Epithelial cell of esophagus (primary cell): ENCODE results near the gene KRTAP24-1.

Source experiments
- DNase-seq: peaks from one replicate; pipeline ENCODE4 v3.0.0; 2010; ENCODE audit warnings: low read depth
- H3K4me3 ChIP-seq: 2 replicates; pipeline ENCODE4 v1.5.1; 2011; ENCODE audit warnings: mild to moderate bottlenecking, low read length, control low read depth
- CTCF ChIP-seq: IDR thresholded peaks from 2 replicates; pipeline ENCODE4 v1.5.1; 2011; ENCODE audit warnings: low read depth, mild to moderate bottlenecking, low read length, control low read depth, inconsistent platforms; ENCODE audit not compliant: insufficient read depth; ENCODE audit errors: missing control alignments

KRTAP24-1 gene

GRCh38 chr21:30305136-30305535 lies 22.4 kb upstream of the KRTAP24-1 start:
- no peak overlapping the region for H3K4me3 ChIP-seq
- DNase-seq = no peak
- TF ChIP-seq CTCF = no peak

- no peak within 1 kb of the TSS for H3K4me3 ChIP-seq
- no peak for DNase-seq
- no peak for TF ChIP-seq CTCF
Observed at GRCh38 chr21:30289215-30289614, 6.5 kb upstream of the KRTAP24-1 start, which contains the start of gene KRTAP25-1. TSS of gene KRTAP25-1 (minus strand) at chr21:30289514. CDS start at chr21:30289490, 24 bp downstream.

- no peak for TF ChIP-seq CTCF
- no peak overlapping the region for H3K4me3 ChIP-seq
- DNase-seq = no peak
Observed at GRCh38 chr21:30271611-30272010, 11.1 kb downstream of the KRTAP24-1 start.

- no peak overlapping the region for H3K4me3 ChIP-seq
- no peak for DNase-seq
- no peak for TF ChIP-seq CTCF
Observed at GRCh38 chr21:30271156-30271555, 11.6 kb downstream of the KRTAP24-1 start.

GRCh38 chr21:30269803-30270530 lies 12.8 kb downstream of the KRTAP24-1 start:
- no peak overlapping the region for H3K4me3 ChIP-seq
- no peak for TF ChIP-seq CTCF
- no peak for DNase-seq

GRCh38 chr21:30268608-30269197 lies 14.0 kb downstream of the KRTAP24-1 start:
- no peak overlapping the region for H3K4me3 ChIP-seq
- peak; percentile 26 for TF ChIP-seq CTCF
- peak; percentile 30 for DNase-seq

GRCh38 chr21:30257773-30258172 lies 25.0 kb downstream of the KRTAP24-1 start:
- TF ChIP-seq CTCF = peak; percentile 64
- DNase-seq = peak; percentile 84
- no peak overlapping the region for H3K4me3 ChIP-seq
